Endothelial cell of umbilical vein (primary cell): ENCODE data around the gene FOXP1. TPM values are rescaled to one million over a fixed set of nuclear protein-coding genes. Genes with fewer than 3 reads are reported as not detected.

ENCODE experiments used
- BruUV-seq: library from RNA; stranded (reverse); fragments of 400-500 nt; replicated peaks from 2 replicates; lab custom pipeline; 2021; lab: Mats Ljungman, UMichigan
- CTCF ChIA-PET: fragments of 300-600, 350-600 bp; sonication (Branson Sonifier 250); formaldehyde crosslinking; loops from one replicate; lab custom pipeline; 2021; ENCODE audit warnings: antibody characterized with exemption, inconsistent platforms; lab: Charles Lee
- POLR2A ChIA-PET: fragments of 300-600, 350-600 bp; sonication (Branson Sonifier 250); formaldehyde crosslinking; loops from one replicate; lab custom pipeline; 2021; ENCODE audit warnings: antibody characterized with exemption, inconsistent platforms; lab: Charles Lee
- DNase-seq: peaks from one replicate; pipeline ENCODE4 v3.0.0-alpha.2; 2011; ENCODE audit warnings: low read depth, low spot score
- FAIRE-seq: peaks from 2 replicates; lab custom pipeline; 2011; peaks lifted over from hg19 to GRCh38; lab: Jason Lieb, UNC
- H2AFZ ChIP-seq: 2 replicates; pipeline ENCODE4 v1.6.0; 2012; ENCODE audit warnings: low read depth, low read length, control low read depth, inconsistent platforms
- H3K27ac ChIP-seq: 2 replicates; pipeline ENCODE4 v1.5.1; 2011; ENCODE audit warnings: low read depth, mild to moderate bottlenecking, control low read depth, low read length, moderate library complexity; ENCODE audit not compliant: insufficient read depth
- H3K27me3 ChIP-seq, 2 experiments: 2 replicates each; pipeline versions ENCODE4 v1.6.0 to v1.6.1; 2011; ENCODE audit warnings: low read length in 2 of 2, mixed read lengths in 1 of 2; ENCODE audit not compliant: control insufficient read depth in 2 of 2, insufficient read depth in 2 of 2
- H3K36me3 ChIP-seq, 2 experiments: 2 replicates in 1 of 2; 3 replicates in 1 of 2; pipeline ENCODE4 v1.5.1; 2011; ENCODE audit warnings: low read length in 2 of 2, mild to moderate bottlenecking in 1 of 2, moderate library complexity in 1 of 2; ENCODE audit not compliant: control insufficient read depth in 2 of 2, insufficient read depth in 2 of 2; ENCODE audit errors: extremely low read depth in 1 of 2
- H3K4me1 ChIP-seq: 3 replicates; pipeline ENCODE4 v1.5.1; 2011; ENCODE audit warnings: mild to moderate bottlenecking, low read length; ENCODE audit not compliant: control insufficient read depth, insufficient read depth; ENCODE audit errors: extremely low read depth
- H3K4me2 ChIP-seq: 2 replicates; pipeline ENCODE4 v1.6.1; 2011; ENCODE audit warnings: low read length, control low read depth, mixed read lengths; ENCODE audit not compliant: insufficient read depth
- H3K4me3 ChIP-seq, 3 experiments: fragments of 200-600 bp in 1 of 3; sonication (generic), shearing (Covaris generic) in 1 of 3; replicated peaks in 1 of 3; 2 replicates each; pipeline ENCODE4 v1.5.1; 2011 to 2016; ENCODE audit warnings: control low read depth in 3 of 3, low read length in 3 of 3, mild to moderate bottlenecking in 2 of 3, inconsistent platforms in 1 of 3, low read depth in 1 of 3, moderate library complexity in 1 of 3; ENCODE audit not compliant: insufficient read depth in 1 of 3
- H3K79me2 ChIP-seq: 2 replicates; pipeline ENCODE4 v1.6.0; 2012; ENCODE audit warnings: low read length, inconsistent platforms; ENCODE audit not compliant: control insufficient read depth, insufficient read depth
- H3K9ac ChIP-seq: replicated peaks from 2 replicates; pipeline ENCODE3; 2011; ENCODE audit warnings: low read length, control low read depth; ENCODE audit not compliant: insufficient read depth; ENCODE audit errors: extremely low read depth
- H3K9me1 ChIP-seq: replicated peaks from 3 replicates; pipeline ENCODE4 v1.6.0; 2011; ENCODE audit warnings: mild to moderate bottlenecking, low read length; ENCODE audit not compliant: control insufficient read depth, insufficient read depth; ENCODE audit errors: extremely low read depth
- H3K9me3 ChIP-seq: replicated peaks from 2 replicates; pipeline ENCODE4 v1.5.1; 2012; ENCODE audit warnings: low read length, inconsistent platforms; ENCODE audit not compliant: control insufficient read depth, insufficient read depth
- H4K20me1 ChIP-seq: replicated peaks from 2 replicates; pipeline ENCODE3; 2011; ENCODE audit warnings: mild to moderate bottlenecking, low read length; ENCODE audit not compliant: control insufficient read depth, insufficient read depth; ENCODE audit errors: extremely low read depth
- EZH2 ChIP-seq: IDR thresholded peaks from 2 replicates; pipeline ENCODE4 v1.6.1; 2012; ENCODE audit warnings: borderline replicate concordance, low read depth, mild to moderate bottlenecking, moderate library complexity, low read length, inconsistent platforms; ENCODE audit not compliant: severe bottlenecking
- FOS ChIP-seq: IDR thresholded peaks from 2 replicates; pipeline ENCODE4 v1.6.1; 2011; ENCODE audit warnings: mild to moderate bottlenecking, low read length, moderate library complexity, borderline replicate concordance; ENCODE audit not compliant: insufficient read depth
- GATA2 ChIP-seq: IDR thresholded peaks from 2 replicates; pipeline ENCODE4 v1.7.0; 2011; ENCODE audit warnings: low read depth, mild to moderate bottlenecking, moderate library complexity, mixed read lengths, low read length; ENCODE audit not compliant: insufficient read length, insufficient read depth
- JUN ChIP-seq: IDR thresholded peaks from 2 replicates; pipeline ENCODE4 v1.6.1; 2011; ENCODE audit warnings: borderline replicate concordance, low read depth; ENCODE audit not compliant: insufficient read length, insufficient read depth
- MYC ChIP-seq: IDR thresholded peaks from one replicate; pipeline ENCODE4 v1.6.1; 2011; ENCODE audit warnings: mild to moderate bottlenecking, low read depth, low read length
- POLR2A ChIP-seq: IDR thresholded peaks from 2 replicates; pipeline ENCODE4 v1.6.1; 2012; ENCODE audit warnings: low read depth, mild to moderate bottlenecking, control low read depth, low read length
- POLR2AphosphoS5 ChIP-seq: IDR thresholded peaks from 2 replicates; pipeline ENCODE4 v1.6.1; 2012; ENCODE audit warnings: low read depth, mild to moderate bottlenecking, control low read depth, low read length, moderate library complexity; ENCODE audit not compliant: insufficient read depth
- dilution Hi-C: fragments of 300-500 bp; cut with MboI; formaldehyde crosslinking; loops from one replicate; pipeline ENCODE4 v1.15.0; 2019; ENCODE audit warnings: low sequenced_read_pairs; ENCODE audit not compliant: extremely low pct_ligation_motif_present
- intact Hi-C: fragments of 100-400 bp; cut with micrococcal nuclease; formaldehyde crosslinking; loops from one replicate; pipeline ENCODE4 v1.10.0; 2022
- polyA plus RNA-seq, 4 experiments: library from polyadenylated mRNA; depleted of rRNA in 3 of 4; stranded (reverse) in 3 of 4; unstranded in 1 of 4; fragments of >200 nt; gene quantifications; 2 replicates each; pipeline versions ENCODE4 v1.2.1 to v1.2.3, GENCODE V29; 2011 to 2012; ENCODE audit warnings: missing spikeins in 1 of 4
- total RNA-seq: library from RNA; stranded (reverse); gene quantifications from 2 replicates; pipeline ENCODE4 v1.2.3, GENCODE V29; 2021
- TF ChIP-seq, protein P1 (sequence below): IDR thresholded peaks from 2 replicates; pipeline ENCODE4 v1.6.1; 2011; ENCODE audit not compliant: insufficient read depth, insufficient read length
- TF ChIP-seq, protein P2 (sequence below), 2 donors: IDR thresholded peaks; 1 replicate in 1 of 2; 2 replicates in 1 of 2; pipeline ENCODE4 v1.5.1; 2011; ENCODE audit warnings: low read length in 2 of 2, mild to moderate bottlenecking in 2 of 2, moderate library complexity in 2 of 2, control low read depth in 1 of 2, inconsistent platforms in 1 of 2, low read depth in 1 of 2; ENCODE audit not compliant: insufficient read depth in 1 of 2; ENCODE audit errors: extremely low read depth in 1 of 2

FOXP1 gene
- total and polyA plus RNA-seq, 2 donors (not counting 3 experiments of a cell fraction or from before 2014, with no cell fraction given): 41.0 to 107 TPM

DNA sequence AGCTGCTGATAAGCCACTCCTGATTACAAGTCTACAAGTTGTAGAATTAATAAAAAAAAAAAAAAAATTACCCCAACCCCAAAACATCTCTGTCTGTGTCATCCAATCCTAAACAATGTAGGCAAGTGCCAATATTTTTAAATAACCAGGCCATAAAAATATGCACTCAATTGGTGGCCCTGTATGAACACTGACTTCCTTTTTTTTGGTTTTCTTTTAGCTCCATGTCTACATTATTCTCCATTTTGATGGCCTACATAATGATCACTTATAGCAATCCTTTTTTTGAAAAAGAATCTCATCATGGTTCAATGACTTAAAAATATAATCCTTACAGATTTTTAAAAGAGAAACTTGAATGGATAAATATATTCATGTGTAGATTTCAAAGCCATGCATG is 72.1 kb downstream of the FOXP1 start:
- Histone ChIP-seq H4K20me1 (no peaks in the 10 kb centered on the region), H3K27me3 (no peaks in the 10 kb centered on the region), H3K27ac (no peak overlapping the region), H3K9ac (no peak overlapping the region), H3K4me2 (no peak overlapping the region), H3K9me3 (no peaks in the 10 kb centered on the region), H3K4me1 (peaks cover 17% of the 10 kb centered on the region), H3K9me1 (no peaks in the 10 kb centered on the region), H3K4me3 (no peak overlapping the region), H3K36me3 (no peaks in the 10 kb centered on the region), H3K79me2 (no peaks in the 10 kb centered on the region), H2AFZ (no peak overlapping the region)
- intact Hi-C loops (loop anchor here (5.0 kb wide), 1 partner anchor 504 kb away; no protein-coding TSS in a partner anchor), dilution Hi-C loops (no loop called here)
- no TSS peak for BruUV-seq
- ChIA-PET CTCF (interaction anchor here (1.3 to 2.1 kb wide), 7 partner anchors 13 to 961 kb away, joined by 4 to 25 read pairs (median 4); partner anchors contain the start of gene FOXP1), POLR2A (no interaction called here)
- no peak for DNase-seq
- no peak for TF ChIP-seq POLR2AphosphoS5
- TF ChIP-seq JUN: no peak
- TF ChIP-seq, protein P1, sequence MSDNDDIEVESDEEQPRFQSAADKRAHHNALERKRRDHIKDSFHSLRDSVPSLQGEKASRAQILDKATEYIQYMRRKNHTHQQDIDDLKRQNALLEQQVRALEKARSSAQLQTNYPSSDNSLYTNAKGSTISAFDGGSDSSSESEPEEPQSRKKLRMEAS: no peak
- TF ChIP-seq FOS: no peak
- no peak for TF ChIP-seq POLR2A
- TF ChIP-seq MYC: no peak
- TF ChIP-seq GATA2: no peak
- no peak for FAIRE-seq

DNA sequence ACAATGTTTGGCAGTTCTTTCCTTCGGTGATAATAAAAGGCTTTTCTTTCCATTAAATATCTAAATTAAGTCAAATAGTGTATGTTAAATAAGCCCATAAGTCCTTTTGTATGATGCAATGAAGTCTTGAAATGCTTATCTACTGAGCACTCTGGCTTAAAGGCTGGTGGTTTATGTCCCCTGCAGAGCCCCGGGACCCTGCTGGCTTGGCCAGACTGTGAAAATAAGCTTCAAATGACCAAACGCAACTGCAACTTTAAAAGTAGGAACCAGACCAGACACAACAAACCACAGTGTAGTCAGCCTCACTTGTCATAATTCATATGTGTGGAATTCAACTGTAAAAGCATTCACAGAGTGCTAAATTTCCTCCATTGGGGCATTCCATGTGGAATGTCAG is 72.5 kb downstream of the FOXP1 start:
- no peak overlapping the region for H2AFZ ChIP-seq
- FAIRE-seq (no peak), DNase-seq (peak; percentile 38)
- H3K4me3 ChIP-seq: no peak overlapping the region
- H3K4me2 ChIP-seq: no peak overlapping the region
- dilution Hi-C loops: no loop called here
- no peak overlapping the region for H3K9ac ChIP-seq
- H3K79me2 ChIP-seq: no peaks in the 10 kb centered on the region
- no peaks in the 10 kb centered on the region for H3K36me3 ChIP-seq
- intact Hi-C loops: loop anchor here (5.0 kb wide), 1 partner anchor 504 kb away; no protein-coding TSS in a partner anchor
- no peak overlapping the region for H3K27ac ChIP-seq
- H3K4me1 ChIP-seq: peaks cover 16% of the 10 kb centered on the region
- no TSS peak for BruUV-seq
- TF ChIP-seq, protein P2, sequence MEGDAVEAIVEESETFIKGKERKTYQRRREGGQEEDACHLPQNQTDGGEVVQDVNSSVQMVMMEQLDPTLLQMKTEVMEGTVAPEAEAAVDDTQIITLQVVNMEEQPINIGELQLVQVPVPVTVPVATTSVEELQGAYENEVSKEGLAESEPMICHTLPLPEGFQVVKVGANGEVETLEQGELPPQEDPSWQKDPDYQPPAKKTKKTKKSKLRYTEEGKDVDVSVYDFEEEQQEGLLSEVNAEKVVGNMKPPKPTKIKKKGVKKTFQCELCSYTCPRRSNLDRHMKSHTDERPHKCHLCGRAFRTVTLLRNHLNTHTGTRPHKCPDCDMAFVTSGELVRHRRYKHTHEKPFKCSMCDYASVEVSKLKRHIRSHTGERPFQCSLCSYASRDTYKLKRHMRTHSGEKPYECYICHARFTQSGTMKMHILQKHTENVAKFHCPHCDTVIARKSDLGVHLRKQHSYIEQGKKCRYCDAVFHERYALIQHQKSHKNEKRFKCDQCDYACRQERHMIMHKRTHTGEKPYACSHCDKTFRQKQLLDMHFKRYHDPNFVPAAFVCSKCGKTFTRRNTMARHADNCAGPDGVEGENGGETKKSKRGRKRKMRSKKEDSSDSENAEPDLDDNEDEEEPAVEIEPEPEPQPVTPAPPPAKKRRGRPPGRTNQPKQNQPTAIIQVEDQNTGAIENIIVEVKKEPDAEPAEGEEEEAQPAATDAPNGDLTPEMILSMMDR (IDR thresholded peaks at IDR 0.05; ENCODE audit: extremely low read depth in 1 of 2, insufficient read depth in 1 of 2, low read depth in 1 of 2, low read length in 2 of 2): no peak
- TF ChIP-seq POLR2AphosphoS5: no peak
- TF ChIP-seq MYC: no peak
- TF ChIP-seq GATA2: no peak
- no peak for TF ChIP-seq EZH2
- TF ChIP-seq, protein P1: no peak
- TF ChIP-seq JUN: no peak
- TF ChIP-seq POLR2A: no peak
- no peak for TF ChIP-seq FOS
- no peaks in the 10 kb centered on the region for H3K9me3 ChIP-seq
- no peaks in the 10 kb centered on the region for H3K9me1 ChIP-seq
- no peaks in the 10 kb centered on the region for H3K27me3 ChIP-seq
- POLR2A ChIA-PET: interaction anchor here (0.8 kb wide), 1 partner anchor 44 kb away, joined by 3 read pairs; no protein-coding TSS in a partner anchor
- H4K20me1 ChIP-seq: no peaks in the 10 kb centered on the region
- CTCF ChIA-PET: interaction anchor here (0.5 to 2.1 kb wide), 18 partner anchors 11 to 961 kb away, joined by 3 to 25 read pairs (median 4); partner anchors contain the start of gene FOXP1
